GM21737 (cell line): Measurements from ENCODE around the gene RXYLT1.

Experiments used
- ATAC-seq: cut with Tn5 transposase; IDR thresholded peaks from one replicate; pipeline ENCODE4 v1.9.1; 2021; ENCODE audit warnings: mild to moderate bottlenecking, moderate library complexity; ENCODE audit not compliant: unreplicated experiment

Gene RXYLT1

GRCh38 chr12:63795944-63796343 is 16.2 kb downstream of the RXYLT1 start:
- no peak for ATAC-seq

DNA sequence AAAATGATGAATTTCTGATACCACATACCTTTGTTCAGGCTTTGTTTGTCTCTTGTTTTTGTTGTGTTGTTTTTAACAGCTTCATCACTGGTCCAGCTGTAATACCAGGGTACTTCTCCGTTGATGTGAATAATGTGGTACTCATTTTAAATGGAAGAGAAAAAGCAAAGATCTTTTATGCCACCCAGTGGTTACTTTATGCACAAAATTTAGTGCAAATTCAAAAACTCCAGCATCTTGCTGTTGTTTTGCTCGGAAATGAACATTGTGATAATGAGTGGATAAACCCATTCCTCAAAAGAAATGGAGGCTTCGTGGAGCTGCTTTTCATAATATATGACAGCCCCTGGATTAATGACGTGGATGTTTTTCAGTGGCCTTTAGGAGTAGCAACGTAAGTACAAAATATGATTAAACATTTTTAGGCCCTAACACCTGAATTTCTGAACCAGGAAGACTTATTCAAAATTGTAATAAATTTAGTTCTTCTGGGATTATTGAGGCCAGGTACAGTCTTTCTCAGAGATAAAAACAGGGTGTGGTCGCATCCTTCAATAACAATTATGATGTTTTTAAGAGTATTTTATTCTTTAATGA is 22.4 kb downstream of the RXYLT1 start:
- no peak for ATAC-seq

- no peak for ATAC-seq
Measured at GRCh38 chr12:63804746-63805145, 25.0 kb downstream of the RXYLT1 start.

DNA sequence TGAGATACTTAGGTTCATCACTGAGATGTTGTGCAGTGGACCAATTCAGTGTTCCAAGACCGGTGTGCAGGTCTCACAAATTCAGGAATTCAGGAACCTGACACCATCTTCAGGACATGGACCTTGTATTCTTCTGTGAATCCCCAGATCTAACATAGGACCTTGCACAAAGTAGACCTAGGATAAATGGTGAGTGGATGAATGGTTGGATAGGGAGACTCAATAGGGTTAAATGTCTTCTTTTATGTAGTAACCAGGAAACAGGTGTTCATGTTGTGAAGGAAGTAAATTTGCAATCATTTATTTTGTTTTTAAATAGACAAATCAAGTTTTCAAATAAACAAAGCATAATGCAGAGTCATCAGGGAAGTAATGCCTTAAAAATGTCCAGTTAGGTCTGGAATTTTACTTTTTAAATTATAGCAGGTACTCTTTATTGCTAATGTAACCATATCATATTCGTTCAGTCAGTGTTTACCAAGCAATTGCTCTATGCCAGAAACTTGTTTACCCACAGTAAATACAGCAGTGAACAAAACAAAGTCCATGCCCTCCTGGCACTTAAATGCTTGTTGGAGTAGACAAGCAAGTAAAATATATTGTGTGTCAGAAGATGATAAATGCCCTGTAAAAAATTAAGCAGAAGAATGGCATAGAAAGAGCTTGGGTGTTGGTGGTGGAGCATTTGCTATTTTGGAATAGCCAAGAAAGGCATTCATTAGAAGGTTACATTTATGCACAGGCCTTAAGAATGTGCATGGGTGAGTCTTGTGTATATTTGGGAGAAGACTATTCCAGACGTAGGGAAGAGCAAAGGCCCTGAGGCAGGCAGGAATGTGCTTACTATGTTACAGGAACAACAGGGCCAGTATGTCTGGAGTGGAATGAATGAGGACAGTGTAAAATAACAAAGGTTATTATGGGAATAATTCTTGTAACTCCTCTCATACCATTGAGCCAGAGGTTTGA is 26.3 kb downstream of the RXYLT1 start:
- no peak for ATAC-seq

DNA sequence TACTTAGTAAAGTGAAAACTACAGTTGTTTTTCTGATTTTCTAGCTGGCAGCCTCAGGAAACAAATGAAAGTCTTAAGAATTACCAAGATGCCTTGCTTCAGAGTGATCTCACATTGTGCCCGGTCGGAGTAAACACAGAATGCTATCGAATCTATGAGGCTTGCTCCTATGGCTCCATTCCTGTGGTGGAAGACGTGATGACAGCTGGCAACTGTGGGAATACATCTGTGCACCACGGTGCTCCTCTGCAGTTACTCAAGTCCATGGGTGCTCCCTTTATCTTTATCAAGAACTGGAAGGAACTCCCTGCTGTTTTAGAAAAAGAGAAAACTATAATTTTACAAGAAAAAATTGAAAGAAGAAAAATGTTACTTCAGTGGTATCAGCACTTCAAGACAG is 28.9 kb downstream of the RXYLT1 start:
- no peak for ATAC-seq

- no peak for ATAC-seq
Measured at GRCh38 chr12:63809566-63809965, 29.9 kb downstream of the RXYLT1 start.

DNA sequence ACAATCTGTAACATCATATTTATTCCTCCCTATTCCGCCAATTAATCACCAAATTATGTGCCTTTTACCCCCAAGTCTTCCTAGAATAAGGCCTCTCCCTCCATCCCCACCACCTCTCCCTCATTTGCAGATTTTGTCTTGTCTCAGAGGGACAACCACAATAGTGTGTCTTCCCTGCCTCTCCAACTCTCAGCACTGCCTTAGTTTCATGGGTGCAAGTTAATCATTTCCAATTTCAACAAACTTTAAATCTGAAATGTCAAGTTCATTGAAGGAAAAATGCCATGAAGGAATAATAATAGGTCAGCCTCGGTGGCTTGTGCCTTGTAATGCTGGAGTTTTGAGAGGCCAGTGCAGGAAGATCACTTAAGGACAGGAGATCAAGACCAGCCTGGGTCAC is 31.6 kb downstream of the RXYLT1 start:
- ATAC-seq: no peak

- ATAC-seq: no peak
Measured at GRCh38 chr12:63811755-63812154, 32.0 kb downstream of the RXYLT1 start.

- ATAC-seq: peak; percentile 42
Measured at GRCh38 chr12:63814146-63814772, 34.5 kb downstream of the RXYLT1 start.

DNA sequence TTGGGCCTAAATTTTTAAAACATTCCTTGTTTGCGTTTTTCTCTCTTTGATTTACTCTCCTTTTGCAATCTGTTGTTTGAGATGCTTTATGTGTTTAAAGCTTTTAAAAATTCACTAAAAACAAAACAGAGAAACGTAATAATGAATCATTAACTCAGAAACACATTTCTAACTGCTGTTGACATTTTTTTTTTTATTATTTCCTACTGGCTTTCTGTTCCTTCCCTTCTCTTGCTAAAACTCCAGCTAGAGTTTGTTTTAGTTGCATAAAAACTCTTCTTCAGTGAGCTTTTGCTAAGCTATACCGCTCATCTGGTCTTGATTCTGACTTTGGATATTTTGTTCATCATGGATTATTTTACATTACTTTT is 35.8 kb downstream of the RXYLT1 start:
- ATAC-seq: no peak

- ATAC-seq: no peak
Measured at GRCh38 chr12:63816031-63816430, 36.3 kb downstream of the RXYLT1 start.

- no peak for ATAC-seq
Measured at GRCh38 chr12:63820427-63820826, 40.7 kb downstream of the RXYLT1 start.

DNA sequence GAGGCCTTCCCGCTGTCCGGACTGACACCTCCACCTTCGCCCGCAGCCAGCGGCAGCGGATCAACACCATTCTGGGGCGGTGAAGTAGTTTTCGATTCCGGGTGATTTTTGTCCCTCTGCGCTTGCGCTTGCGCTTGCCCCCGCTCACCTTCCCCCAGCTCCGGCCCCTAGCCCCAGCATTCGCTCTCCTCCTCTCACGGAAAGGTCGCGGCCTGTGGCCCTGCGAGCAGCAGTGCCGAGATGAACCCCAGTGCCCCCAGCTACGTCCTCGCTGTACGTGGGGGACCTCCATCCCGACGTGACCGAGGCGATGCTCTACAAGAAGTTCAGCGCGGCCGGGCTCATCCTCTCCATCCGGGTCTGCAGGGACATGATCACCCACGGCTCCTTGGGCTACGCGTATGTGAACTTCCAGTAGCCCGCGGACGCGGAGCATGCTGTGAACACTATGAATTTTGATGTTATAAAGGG is 42.1 kb downstream of the RXYLT1 start:
- ATAC-seq: no peak

- no peak for ATAC-seq
Measured at GRCh38 chr12:63822352-63822751, 42.6 kb downstream of the RXYLT1 start.

- no peak for ATAC-seq
Measured at GRCh38 chr12:63823040-63823439, 43.3 kb downstream of the RXYLT1 start.

GRCh38 chr12:63826006-63826585 is 46.4 kb downstream of the RXYLT1 start:
- ATAC-seq: no peak

GRCh38 chr12:63828867-63829266 is 49.2 kb downstream of the RXYLT1 start:
- ATAC-seq: no peak

DNA sequence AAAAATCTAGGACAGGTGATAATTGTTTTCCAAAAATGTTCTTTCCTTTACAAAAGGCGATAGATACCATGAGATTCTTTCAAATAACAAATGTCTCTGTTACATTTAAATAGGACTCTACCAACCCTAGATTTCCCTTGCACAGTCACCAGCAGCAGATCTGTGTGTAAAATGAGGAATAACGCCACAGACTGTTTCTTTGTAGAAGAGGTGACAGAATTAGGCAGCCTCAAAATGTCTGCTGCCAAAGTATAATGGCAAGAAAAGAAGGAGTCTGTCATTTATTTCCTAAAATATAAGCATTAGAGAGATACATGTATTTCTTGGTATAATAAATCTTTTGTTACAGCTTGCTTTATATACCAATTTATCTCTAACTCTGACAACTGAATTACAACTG is 56.3 kb downstream of the RXYLT1 start:
- no peak for ATAC-seq

DNA sequence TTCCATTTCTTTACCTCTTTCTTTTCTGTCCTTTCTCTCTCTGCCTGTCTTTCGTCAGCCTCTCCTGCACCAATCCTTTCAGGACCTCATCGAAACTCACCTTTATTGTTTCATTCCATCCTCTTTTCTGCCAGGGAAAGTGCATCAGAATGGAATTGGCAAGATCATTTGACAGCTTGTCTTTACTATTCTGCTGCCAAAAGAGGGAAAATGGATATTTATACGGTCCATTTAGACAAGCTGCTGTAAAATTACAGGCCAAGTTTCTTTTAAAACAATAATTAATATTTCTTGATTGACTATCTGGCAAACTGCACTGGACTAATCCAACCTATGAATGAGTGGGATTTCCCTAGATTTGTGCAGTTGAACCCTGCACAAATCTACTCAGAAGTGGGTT is 57.2 kb downstream of the RXYLT1 start:
- no peak for ATAC-seq

DNA sequence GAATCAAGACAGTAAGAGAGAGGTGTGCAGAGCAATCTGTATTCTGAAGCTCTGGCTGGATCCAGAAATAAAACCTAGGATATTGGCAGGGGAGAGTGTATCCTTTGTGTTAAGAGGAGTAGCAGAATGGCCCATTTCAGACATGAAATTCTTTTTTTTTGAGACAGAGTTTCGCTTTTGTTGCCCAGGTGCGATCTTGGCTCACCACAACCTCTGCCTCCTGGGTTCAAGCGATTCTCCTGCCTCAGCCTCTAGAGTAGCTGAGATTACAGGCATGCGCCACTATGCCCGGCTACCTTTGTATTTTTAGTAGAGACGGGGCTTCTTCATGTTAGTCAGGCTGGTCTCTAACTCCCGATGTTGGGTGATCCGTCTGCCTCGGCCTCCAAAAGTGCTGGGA is 58.7 kb downstream of the RXYLT1 start:
- no peak for ATAC-seq

- no peak for ATAC-seq
Measured at GRCh38 chr12:63841011-63841410, 61.3 kb downstream of the RXYLT1 start.
